Right lobe of liver (tissue), 4 donors: ENCODE measurements around the gene VPS35L.

Source experiments
- POLR2A ChIP-seq: fragments of 450-650 bp; IDR thresholded peaks from one replicate; pipeline ENCODE4 v1.6.1; 2017; ENCODE audit warnings: antibody characterized with exemption, mild to moderate bottlenecking
- TF ChIP-seq, protein P1 (sequence below), 4 donors: fragments of 200-600 bp in 3 of 4; fragments of 450-650 bp in 1 of 4; IDR thresholded peaks; one replicate each; pipeline versions ENCODE4 v1.5.1 to v1.8.0; 2016 to 2022; ENCODE audit warnings: antibody characterized with exemption in 4 of 4, mild to moderate bottlenecking in 2 of 4
- donor health status: DM: no; HTN: no; CAD: no.
- donor health status: DM: no; HTN: no; CAD: no.
- donor health status: DM: no; HTN: yes; CAD: no.

- TF ChIP-seq POLR2A = no peak
- TF ChIP-seq, protein P1, sequence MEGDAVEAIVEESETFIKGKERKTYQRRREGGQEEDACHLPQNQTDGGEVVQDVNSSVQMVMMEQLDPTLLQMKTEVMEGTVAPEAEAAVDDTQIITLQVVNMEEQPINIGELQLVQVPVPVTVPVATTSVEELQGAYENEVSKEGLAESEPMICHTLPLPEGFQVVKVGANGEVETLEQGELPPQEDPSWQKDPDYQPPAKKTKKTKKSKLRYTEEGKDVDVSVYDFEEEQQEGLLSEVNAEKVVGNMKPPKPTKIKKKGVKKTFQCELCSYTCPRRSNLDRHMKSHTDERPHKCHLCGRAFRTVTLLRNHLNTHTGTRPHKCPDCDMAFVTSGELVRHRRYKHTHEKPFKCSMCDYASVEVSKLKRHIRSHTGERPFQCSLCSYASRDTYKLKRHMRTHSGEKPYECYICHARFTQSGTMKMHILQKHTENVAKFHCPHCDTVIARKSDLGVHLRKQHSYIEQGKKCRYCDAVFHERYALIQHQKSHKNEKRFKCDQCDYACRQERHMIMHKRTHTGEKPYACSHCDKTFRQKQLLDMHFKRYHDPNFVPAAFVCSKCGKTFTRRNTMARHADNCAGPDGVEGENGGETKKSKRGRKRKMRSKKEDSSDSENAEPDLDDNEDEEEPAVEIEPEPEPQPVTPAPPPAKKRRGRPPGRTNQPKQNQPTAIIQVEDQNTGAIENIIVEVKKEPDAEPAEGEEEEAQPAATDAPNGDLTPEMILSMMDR (IDR thresholded peaks at IDR 0.05) = no peak
Observed at GRCh38 chr16:19689342-19689741, 133.8 kb downstream of the VPS35L start.
